DOHH2 (cell line): ENCODE results near the gene CCDC85C.

ENCODE experiments used
- H3F3A ChIP-seq: fragments of 200-600 bp; sonication (generic), shearing (Covaris generic); 2 replicates; pipeline ENCODE4 v1.6.0; 2016; ENCODE audit warnings: antibody characterized with exemption, mild to moderate bottlenecking; ENCODE audit not compliant: control insufficient read depth, insufficient read depth
- H3K27ac ChIP-seq: fragments of 200-600 bp; sonication (generic); 2 replicates; pipeline ENCODE4 v1.5.1; 2014; ENCODE audit warnings: low read depth, mild to moderate bottlenecking, low read length, moderate library complexity
- H3K27me3 ChIP-seq: fragments of 200-600 bp; sonication (generic); 2 replicates; pipeline ENCODE4 v1.6.1; 2014; ENCODE audit warnings: mild to moderate bottlenecking, low read length, mixed read lengths; ENCODE audit not compliant: control insufficient read depth
- H3K36me3 ChIP-seq: fragments of 200-600 bp; sonication (generic); 2 replicates; pipeline ENCODE4 v1.6.1; 2014; ENCODE audit warnings: mild to moderate bottlenecking, low read length, moderate library complexity, mixed read lengths; ENCODE audit not compliant: control insufficient read depth
- H3K4me1 ChIP-seq: fragments of 200-600 bp; sonication (generic); 2 replicates; pipeline ENCODE4 v1.6.1; 2014; ENCODE audit warnings: mild to moderate bottlenecking, low read length, mixed read lengths; ENCODE audit not compliant: control insufficient read depth
- H3K4me2 ChIP-seq: fragments of 200-600 bp; sonication (generic); 2 replicates; pipeline ENCODE4 v1.6.0; 2014; ENCODE audit warnings: mild to moderate bottlenecking, low read length, moderate library complexity
- H3K4me3 ChIP-seq: fragments of 200-600 bp; sonication (generic); 2 replicates; pipeline ENCODE4 v1.5.1; 2014; ENCODE audit warnings: mild to moderate bottlenecking, low read length, mixed read lengths
- H3K79me2 ChIP-seq: fragments of 200-600 bp; sonication (generic); 2 replicates; pipeline ENCODE4 v1.6.1; 2014; ENCODE audit warnings: mild to moderate bottlenecking, low read length, mixed read lengths; ENCODE audit not compliant: control insufficient read depth
- H3K9me2 ChIP-seq: fragments of 200-600 bp; sonication (generic); replicated peaks from 2 replicates; pipeline ENCODE4 v1.6.1; 2014; ENCODE audit warnings: mild to moderate bottlenecking, low read length, mixed read lengths; ENCODE audit not compliant: control insufficient read depth
- H3K9me3 ChIP-seq: fragments of 200-600 bp; sonication (generic); 2 replicates; pipeline ENCODE4 v1.6.1; 2014; ENCODE audit warnings: antibody characterized with exemption, low read length, mixed read lengths; ENCODE audit not compliant: control insufficient read depth, insufficient read depth
- H4K20me1 ChIP-seq: fragments of 200-600 bp; sonication (generic); 2 replicates; pipeline ENCODE4 v1.6.0; 2014; ENCODE audit warnings: low read depth, mild to moderate bottlenecking, antibody characterized with exemption, low read length, moderate library complexity; ENCODE audit not compliant: control insufficient read depth, insufficient read depth
- CTCF ChIP-seq: fragments of 200-600 bp; sonication (generic); IDR thresholded peaks from one replicate; pipeline ENCODE4 v1.5.1; 2014; ENCODE audit warnings: antibody characterized with exemption, mild to moderate bottlenecking, low read depth, low read length; ENCODE audit not compliant: poor library complexity, severe bottlenecking
- EZH2phosphoT487 ChIP-seq: fragments of 200-600 bp; sonication (generic); IDR thresholded peaks from 2 replicates; pipeline ENCODE4 v1.6.1; 2017; ENCODE audit warnings: borderline replicate concordance, mild to moderate bottlenecking, antibody characterized with exemption, low read length, moderate library complexity, mixed read lengths

The CCDC85C gene

GRCh38 chr14:99596772-99597171 lies 7.2 kb downstream of the CCDC85C start:
- H3K4me1 ChIP-seq = no peaks in the 10 kb centered on the region
- H3K36me3 ChIP-seq = no peaks in the 10 kb centered on the region
- no peaks in the 10 kb centered on the region for H3K9me2 ChIP-seq
- no peaks in the 10 kb centered on the region for H3F3A ChIP-seq
- no peaks in the 10 kb centered on the region for H3K79me2 ChIP-seq
- H3K4me2 ChIP-seq = no peak overlapping the region
- H3K4me3 ChIP-seq = no peak overlapping the region
- no peaks in the 10 kb centered on the region for H3K27me3 ChIP-seq
- no peaks in the 10 kb centered on the region for H3K9me3 ChIP-seq
- no peak overlapping the region for H3K27ac ChIP-seq
- no peak for TF ChIP-seq EZH2phosphoT487
- no peak for TF ChIP-seq CTCF
- H4K20me1 ChIP-seq = no peaks in the 10 kb centered on the region

GRCh38 chr14:99596071-99596627 lies 7.9 kb downstream of the CCDC85C start:
- Histone ChIP-seq H3K27ac (no peak overlapping the region), H3F3A (no peaks in the 10 kb centered on the region), H3K36me3 (no peaks in the 10 kb centered on the region), H3K4me2 (no peak overlapping the region), H3K9me3 (no peaks in the 10 kb centered on the region), H3K79me2 (no peaks in the 10 kb centered on the region), H3K27me3 (no peaks in the 10 kb centered on the region), H3K4me1 (no peaks in the 10 kb centered on the region), H3K4me3 (no peak overlapping the region), H4K20me1 (no peaks in the 10 kb centered on the region), H3K9me2 (no peaks in the 10 kb centered on the region)
- TF ChIP-seq EZH2phosphoT487 (no peak), CTCF (no peak)

GRCh38 chr14:99595524-99595923 lies 8.5 kb downstream of the CCDC85C start:
- H3K9me3 ChIP-seq = no peaks in the 10 kb centered on the region
- H3K4me2 ChIP-seq = no peak overlapping the region
- H4K20me1 ChIP-seq = no peaks in the 10 kb centered on the region
- no peak overlapping the region for H3K4me3 ChIP-seq
- H3F3A ChIP-seq = no peaks in the 10 kb centered on the region
- TF ChIP-seq EZH2phosphoT487 (no peak), CTCF (no peak)
- H3K9me2 ChIP-seq = no peaks in the 10 kb centered on the region
- no peaks in the 10 kb centered on the region for H3K4me1 ChIP-seq
- H3K79me2 ChIP-seq = no peaks in the 10 kb centered on the region
- no peaks in the 10 kb centered on the region for H3K27me3 ChIP-seq
- no peaks in the 10 kb centered on the region for H3K36me3 ChIP-seq
- H3K27ac ChIP-seq = no peak overlapping the region
